Kidney epithelial cell (primary cell): Measurements from ENCODE around the gene TCF7L2. TPM values are rescaled to one million over a fixed set of nuclear protein-coding genes. Genes with fewer than 3 reads are reported as not detected.

ENCODE experiments used
- DNase-seq: peaks from one replicate; pipeline ENCODE4 v3.0.0-alpha.2; 2010; ENCODE audit warnings: low read depth
- H3K27me3 ChIP-seq: 2 replicates; pipeline ENCODE4 v1.6.0; 2011; ENCODE audit warnings: low read length; ENCODE audit not compliant: control insufficient read depth, insufficient read depth
- H3K36me3 ChIP-seq: 2 replicates; pipeline ENCODE4 v1.5.1; 2011; ENCODE audit warnings: low read length; ENCODE audit not compliant: control insufficient read depth, insufficient read depth
- H3K4me3 ChIP-seq: 2 replicates; pipeline ENCODE4 v1.5.1; 2011; ENCODE audit warnings: low read depth, mild to moderate bottlenecking, control low read depth, low read length
- total RNA-seq: library from RNA; depleted of rRNA; stranded (reverse); fragments of >200 nt; gene quantifications from 2 replicates; pipeline ENCODE4 v1.2.3, GENCODE V29; 2015
- TF ChIP-seq, protein P1 (sequence below): IDR thresholded peaks from 2 replicates; pipeline ENCODE4 v1.5.1; 2011; ENCODE audit warnings: mild to moderate bottlenecking, moderate library complexity, low read length, control low read depth, inconsistent platforms; ENCODE audit not compliant: insufficient read depth, poor library complexity, severe bottlenecking

Gene TCF7L2
- total RNA-seq, 1 donor from 2014 or later = 3.4 TPM

DNA sequence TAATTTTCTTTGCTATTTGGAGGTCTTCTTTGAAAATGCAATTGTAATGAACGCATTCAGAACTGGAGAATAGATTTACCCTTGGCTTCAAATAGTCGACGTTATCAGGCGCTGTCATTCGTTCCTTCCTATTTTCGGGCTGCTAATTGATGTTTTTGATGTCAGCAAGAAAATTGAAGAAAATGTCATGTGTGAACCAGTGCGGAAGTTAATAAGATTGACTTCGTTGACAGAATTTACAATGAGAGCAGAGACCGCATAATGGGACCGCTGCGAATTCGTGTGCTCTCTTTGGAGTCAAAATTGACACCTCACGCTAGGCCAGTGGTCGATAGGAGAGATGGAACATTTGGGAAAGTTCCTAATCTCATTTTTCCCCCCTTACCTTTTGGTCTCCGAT lies 168.8 kb downstream of the TCF7L2 start:
- no peaks in the 10 kb centered on the region for H3K27me3 ChIP-seq
- H3K4me3 ChIP-seq = no peak overlapping the region
- no peak for DNase-seq
- TF ChIP-seq, protein P1, sequence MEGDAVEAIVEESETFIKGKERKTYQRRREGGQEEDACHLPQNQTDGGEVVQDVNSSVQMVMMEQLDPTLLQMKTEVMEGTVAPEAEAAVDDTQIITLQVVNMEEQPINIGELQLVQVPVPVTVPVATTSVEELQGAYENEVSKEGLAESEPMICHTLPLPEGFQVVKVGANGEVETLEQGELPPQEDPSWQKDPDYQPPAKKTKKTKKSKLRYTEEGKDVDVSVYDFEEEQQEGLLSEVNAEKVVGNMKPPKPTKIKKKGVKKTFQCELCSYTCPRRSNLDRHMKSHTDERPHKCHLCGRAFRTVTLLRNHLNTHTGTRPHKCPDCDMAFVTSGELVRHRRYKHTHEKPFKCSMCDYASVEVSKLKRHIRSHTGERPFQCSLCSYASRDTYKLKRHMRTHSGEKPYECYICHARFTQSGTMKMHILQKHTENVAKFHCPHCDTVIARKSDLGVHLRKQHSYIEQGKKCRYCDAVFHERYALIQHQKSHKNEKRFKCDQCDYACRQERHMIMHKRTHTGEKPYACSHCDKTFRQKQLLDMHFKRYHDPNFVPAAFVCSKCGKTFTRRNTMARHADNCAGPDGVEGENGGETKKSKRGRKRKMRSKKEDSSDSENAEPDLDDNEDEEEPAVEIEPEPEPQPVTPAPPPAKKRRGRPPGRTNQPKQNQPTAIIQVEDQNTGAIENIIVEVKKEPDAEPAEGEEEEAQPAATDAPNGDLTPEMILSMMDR = no peak
- H3K36me3 ChIP-seq = no peaks in the 10 kb centered on the region

DNA sequence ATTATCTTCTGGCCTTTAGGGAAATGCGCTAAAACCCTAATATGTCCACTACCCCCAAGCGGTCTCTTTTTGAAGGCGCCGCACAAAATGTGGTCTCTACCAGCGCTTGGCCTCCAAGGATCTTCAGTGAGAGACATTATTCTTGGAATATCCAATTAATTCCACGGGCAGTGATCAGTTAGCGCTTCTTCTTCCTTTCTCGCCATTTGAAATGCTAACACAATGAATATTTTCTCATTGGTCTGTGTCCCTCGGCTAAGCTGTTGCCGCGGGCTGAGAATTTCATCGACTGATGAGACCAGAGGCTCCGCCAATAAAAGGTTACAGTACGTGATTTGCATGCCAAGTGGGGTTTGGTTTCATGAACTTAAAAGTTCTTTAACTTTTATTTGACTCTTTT lies 169.8 kb downstream of the TCF7L2 start:
- no peak overlapping the region for H3K4me3 ChIP-seq
- no peaks in the 10 kb centered on the region for H3K27me3 ChIP-seq
- no peaks in the 10 kb centered on the region for H3K36me3 ChIP-seq
- TF ChIP-seq, protein P1 = no peak
- no peak for DNase-seq

DNA sequence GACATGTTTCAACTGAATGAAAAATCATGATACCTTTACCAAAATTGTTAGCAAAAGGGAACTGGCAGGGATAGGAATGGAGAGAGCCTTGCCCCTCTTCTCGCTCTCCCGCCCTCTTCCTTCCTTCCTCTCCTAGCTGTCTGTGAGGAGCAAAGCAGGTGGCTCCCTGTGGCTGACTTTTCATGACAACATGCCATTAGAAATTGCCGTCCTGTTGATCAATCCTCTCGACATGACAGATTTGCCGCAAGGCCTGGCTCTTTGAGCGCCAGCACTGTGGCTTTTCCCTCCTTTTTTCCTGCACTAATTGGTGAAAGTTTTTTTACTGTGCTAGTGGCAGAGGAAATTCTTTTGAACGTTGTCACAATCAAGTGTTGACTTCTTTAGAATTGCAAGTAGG lies 171.1 kb downstream of the TCF7L2 start:
- no peak overlapping the region for H3K4me3 ChIP-seq
- TF ChIP-seq, protein P1 = no peak
- DNase-seq = no peak
- no peaks in the 10 kb centered on the region for H3K27me3 ChIP-seq
- H3K36me3 ChIP-seq = no peaks in the 10 kb centered on the region

DNA sequence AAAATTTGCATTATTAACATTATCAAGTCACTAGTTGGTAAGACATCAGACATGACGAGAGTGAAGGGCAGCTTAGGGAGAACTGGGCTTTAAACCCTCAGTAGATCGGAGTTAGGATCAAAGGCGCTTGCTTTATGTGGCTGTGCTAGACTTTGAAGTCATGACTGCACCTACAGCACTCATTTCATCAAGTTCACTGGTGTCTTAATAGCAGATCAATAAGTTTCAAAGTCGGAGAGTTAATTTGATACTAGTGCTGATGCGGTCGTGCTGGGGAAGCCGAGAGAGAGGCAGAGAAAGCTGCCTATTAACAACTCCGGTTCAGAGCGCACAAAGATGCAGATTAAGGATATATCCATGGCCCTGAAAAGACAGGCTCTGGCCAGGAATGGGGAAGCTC lies 172.9 kb downstream of the TCF7L2 start:
- no peaks in the 10 kb centered on the region for H3K36me3 ChIP-seq
- no peaks in the 10 kb centered on the region for H3K27me3 ChIP-seq
- TF ChIP-seq, protein P1 = no peak
- no peak for DNase-seq
- no peak overlapping the region for H3K4me3 ChIP-seq

DNA sequence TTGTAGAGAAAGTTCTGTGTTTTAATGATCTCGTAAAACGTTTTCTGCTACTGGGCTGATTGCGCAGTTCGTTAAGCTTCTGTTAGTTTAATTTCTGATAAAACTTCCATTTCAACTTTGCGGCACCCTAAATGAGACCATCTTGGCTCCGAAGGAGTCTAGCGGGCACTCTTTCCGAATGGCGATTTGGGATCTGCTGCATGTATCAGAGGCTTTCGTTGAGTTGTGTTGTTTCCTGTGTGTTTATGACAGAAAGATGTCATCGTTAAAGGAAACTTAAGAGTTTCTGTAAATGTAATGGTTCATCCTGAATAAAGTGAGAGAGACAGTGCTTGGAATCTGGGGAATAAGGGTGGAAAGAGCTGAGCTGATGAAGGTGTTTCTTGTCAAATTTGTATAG lies 174.7 kb downstream of the TCF7L2 start:
- TF ChIP-seq, protein P1 = no peak

DNA sequence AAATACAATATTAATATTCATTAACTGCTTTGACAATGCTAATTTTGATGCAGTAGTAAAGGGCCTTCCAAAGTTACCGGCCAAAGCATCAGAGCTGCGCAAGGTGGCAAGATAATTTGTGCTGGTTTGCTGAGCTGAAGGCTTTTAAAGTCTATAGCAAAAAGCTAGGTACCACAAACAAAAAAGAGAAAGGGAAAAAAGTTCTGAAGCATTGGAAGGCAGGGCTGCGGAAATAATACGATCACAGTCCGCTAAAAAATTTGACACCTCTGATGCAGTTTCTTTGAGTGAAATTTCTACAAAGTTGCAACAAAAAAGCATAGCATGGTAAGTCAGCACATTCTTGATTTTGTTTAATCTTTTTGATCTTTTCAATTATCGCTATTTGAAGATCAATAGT lies 175.6 kb downstream of the TCF7L2 start:
- Histone ChIP-seq H3K36me3 (no peaks in the 10 kb centered on the region), H3K4me3 (no peak overlapping the region), H3K27me3 (no peaks in the 10 kb centered on the region)
- DNase-seq = no peak
- TF ChIP-seq, protein P1 = no peak

More for the DNA sequence above, 174.7 kb downstream of the TCF7L2 start:
- Histone ChIP-seq H3K4me3 (no peak overlapping the region), H3K36me3 (no peaks in the 10 kb centered on the region), H3K27me3 (no peaks in the 10 kb centered on the region)
- no peak for DNase-seq
